Thyroid gland (tissue), 4 donors: Measurements from ENCODE around the gene ACTL6B.

Experiments used
- CTCF ChIP-seq, 6 experiments: fragments of 200-600 bp in 3 of 6; fragments of 450-650 bp in 3 of 6; sonication (generic) in 3 of 6; IDR thresholded peaks; one replicate each; pipeline ENCODE4 v1.5.1; 2016 to 2019; ENCODE audit warnings: antibody characterized with exemption in 6 of 6, mild to moderate bottlenecking in 2 of 6, inconsistent platforms in 1 of 6, moderate library complexity in 1 of 6
- POLR2A ChIP-seq, 2 donors: fragments of 450-650 bp; IDR thresholded peaks; one replicate each; pipeline ENCODE4 v1.6.1; 2017; ENCODE audit warnings: antibody characterized with exemption in 2 of 2, mild to moderate bottlenecking in 2 of 2, moderate library complexity in 1 of 2

GRCh38 chr7:100676501-100677306 lies 20.5 kb upstream of the ACTL6B start:
- no peak for TF ChIP-seq CTCF (IDR thresholded peaks at IDR 0.05)
- TF ChIP-seq POLR2A (IDR thresholded peaks at IDR 0.05), result no peak
